Measurements from ENCODE around the gene CNTNAP4.

The CNTNAP4 gene

DNA sequence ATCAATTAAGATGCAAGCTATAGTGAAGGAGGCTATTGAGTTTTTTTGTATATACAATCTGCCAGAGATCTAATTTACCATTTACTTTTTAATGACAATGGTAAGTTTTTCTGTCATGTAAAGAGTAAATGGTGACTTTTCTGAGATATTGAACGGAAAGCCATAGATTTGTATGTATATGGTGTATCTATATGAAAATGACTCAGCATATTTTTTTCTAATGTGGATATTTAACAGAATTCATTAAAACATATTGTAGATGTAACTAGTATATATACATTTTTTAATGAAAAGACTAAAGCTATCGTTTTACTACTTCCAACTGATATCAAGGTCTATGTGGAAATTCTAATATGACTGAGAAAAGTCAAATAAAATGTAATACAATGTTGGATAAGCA lies 34.1 kb downstream of the CNTNAP4 start:
- H3K4me3 ChIP-seq (ENCODE audit: low read length) = no peak overlapping the region
- H3K9ac ChIP-seq (ENCODE audit: low read depth, low read length) = no peak overlapping the region
- no peaks in the 10 kb centered on the region for H3K4me1 ChIP-seq (ENCODE audit: insufficient read depth, low read length)
- no peaks in the 10 kb centered on the region for H3K36me3 ChIP-seq (ENCODE audit: insufficient read depth, low read depth, low read length)
- no peak overlapping the region for H3K27ac ChIP-seq (ENCODE audit: low read length)
- no peaks in the 10 kb centered on the region for H3K27me3 ChIP-seq (ENCODE audit: insufficient read depth, low read length)
- H3K9me3 ChIP-seq (ENCODE audit: insufficient read depth, low read depth, low read length) = no peaks in the 10 kb centered on the region

- no peak overlapping the region for H3K27ac ChIP-seq (ENCODE audit: low read length)
- no peaks in the 10 kb centered on the region; the same call in 1 of the 2 replicates for H3K9me3 ChIP-seq (ENCODE audit: insufficient read depth, low read depth, low read length)
- no peaks in the 10 kb centered on the region for H3K27me3 ChIP-seq (ENCODE audit: insufficient read depth, low read length)
- no peaks in the 10 kb centered on the region for H3K36me3 ChIP-seq (ENCODE audit: insufficient read depth, low read depth, low read length)
- H3K9ac ChIP-seq (ENCODE audit: low read depth, low read length) = no peak overlapping the region
- H3K4me3 ChIP-seq (ENCODE audit: low read length) = no peak overlapping the region
- peaks cover 7% of the 10 kb centered on the region; the same call in 1 of the 2 replicates for H3K4me1 ChIP-seq (ENCODE audit: insufficient read depth, low read length)
These were observed 41.4 kb downstream of the CNTNAP4 start for GRCh38 chr16:76318565-76318964.

GRCh38 chr16:76329106-76329505 lies 51.9 kb downstream of the CNTNAP4 start:
- H3K9me3 ChIP-seq (ENCODE audit: insufficient read depth, low read depth, low read length) = no peaks in the 10 kb centered on the region
- H3K4me3 ChIP-seq (ENCODE audit: low read length) = no peak overlapping the region
- no peak overlapping the region for H3K27ac ChIP-seq (ENCODE audit: low read length)
- no peaks in the 10 kb centered on the region for H3K36me3 ChIP-seq (ENCODE audit: insufficient read depth, low read depth, low read length)
- no peak overlapping the region for H3K9ac ChIP-seq (ENCODE audit: low read depth, low read length)
- H3K27me3 ChIP-seq (ENCODE audit: insufficient read depth, low read length) = no peaks in the 10 kb centered on the region
- no peaks in the 10 kb centered on the region for H3K4me1 ChIP-seq (ENCODE audit: insufficient read depth, low read length)

DNA sequence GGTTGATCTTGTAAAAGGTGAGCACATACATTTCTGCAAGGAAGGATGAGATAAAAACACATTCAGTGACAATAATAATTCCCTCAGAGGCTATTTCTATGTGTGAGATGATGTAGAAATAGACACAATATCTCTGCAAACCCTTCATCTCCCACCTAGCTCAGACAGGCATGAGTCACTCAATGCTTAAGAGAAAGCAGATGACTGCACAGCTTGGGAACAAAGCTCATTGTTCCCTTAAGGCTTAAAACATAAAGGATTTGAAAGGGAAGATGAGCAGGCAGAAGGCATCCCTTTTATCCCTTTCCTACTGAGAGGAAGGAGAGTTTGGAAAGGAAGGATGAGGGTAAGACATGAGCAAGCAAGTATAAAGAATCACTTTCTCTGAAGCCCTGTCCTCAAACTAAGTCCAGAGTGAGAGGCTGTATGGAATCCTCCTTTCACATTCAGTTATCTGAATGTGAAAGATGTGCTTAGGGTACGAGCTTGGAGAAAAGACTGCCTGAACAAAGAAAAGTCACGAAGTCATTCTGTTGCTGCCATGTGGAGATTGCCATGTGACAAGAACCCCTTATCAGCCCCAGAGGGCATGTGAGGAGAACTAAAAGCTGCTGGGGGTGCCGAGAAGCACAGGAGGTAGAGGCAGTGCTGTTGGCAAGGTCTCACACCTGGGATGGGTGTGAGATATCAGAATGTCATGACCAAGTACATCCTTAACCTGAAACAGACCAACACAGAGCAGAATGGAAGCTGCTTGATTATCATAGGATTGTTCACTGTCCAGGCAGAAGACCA lies 58.2 kb downstream of the CNTNAP4 start:
- H3K4me1 ChIP-seq (ENCODE audit: insufficient read depth, low read length) = peaks cover 9% of the 10 kb centered on the region
- H3K4me3 ChIP-seq (ENCODE audit: low read length) = no peak overlapping the region
- H3K27me3 ChIP-seq (ENCODE audit: insufficient read depth, low read length) = no peaks in the 10 kb centered on the region
- no peak overlapping the region for H3K27ac ChIP-seq (ENCODE audit: low read length)
- no peak overlapping the region for H3K9ac ChIP-seq (ENCODE audit: low read depth, low read length)
- H3K36me3 ChIP-seq (ENCODE audit: insufficient read depth, low read depth, low read length) = no peaks in the 10 kb centered on the region
- H3K9me3 ChIP-seq (ENCODE audit: insufficient read depth, low read depth, low read length) = no peaks in the 10 kb centered on the region; the same call in 1 of the 2 replicates

DNA sequence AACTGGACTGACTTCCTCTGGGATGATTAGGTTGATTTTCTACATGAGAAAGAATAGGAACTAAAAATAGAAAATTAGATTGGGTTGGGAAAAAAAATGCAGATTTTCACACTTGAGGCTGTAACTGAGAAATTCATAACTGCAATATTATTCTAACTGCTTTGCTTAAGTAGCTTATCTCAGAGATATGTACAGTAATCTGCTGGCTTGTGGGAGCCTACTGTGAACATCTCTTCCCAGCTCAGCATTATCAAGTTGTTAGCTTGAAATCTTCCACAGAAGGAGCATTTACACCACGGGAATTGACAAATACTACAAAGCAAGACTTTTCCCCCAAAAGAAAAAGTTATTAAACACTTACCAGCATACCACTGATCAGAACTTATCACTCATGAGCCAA lies 58.9 kb downstream of the CNTNAP4 start:
- Histone ChIP-seq H3K4me1 (ENCODE audit: insufficient read depth, low read length) (peaks cover 9% of the 10 kb centered on the region), H3K9ac (ENCODE audit: low read depth, low read length) (no peak overlapping the region), H3K4me3 (ENCODE audit: low read length) (no peak overlapping the region), H3K9me3 (ENCODE audit: insufficient read depth, low read depth, low read length) (no peaks in the 10 kb centered on the region; the same call in 1 of the 2 replicates), H3K27ac (ENCODE audit: low read length) (no peak overlapping the region), H3K27me3 (ENCODE audit: insufficient read depth, low read length) (no peaks in the 10 kb centered on the region), H3K36me3 (ENCODE audit: insufficient read depth, low read depth, low read length) (no peaks in the 10 kb centered on the region)

DNA sequence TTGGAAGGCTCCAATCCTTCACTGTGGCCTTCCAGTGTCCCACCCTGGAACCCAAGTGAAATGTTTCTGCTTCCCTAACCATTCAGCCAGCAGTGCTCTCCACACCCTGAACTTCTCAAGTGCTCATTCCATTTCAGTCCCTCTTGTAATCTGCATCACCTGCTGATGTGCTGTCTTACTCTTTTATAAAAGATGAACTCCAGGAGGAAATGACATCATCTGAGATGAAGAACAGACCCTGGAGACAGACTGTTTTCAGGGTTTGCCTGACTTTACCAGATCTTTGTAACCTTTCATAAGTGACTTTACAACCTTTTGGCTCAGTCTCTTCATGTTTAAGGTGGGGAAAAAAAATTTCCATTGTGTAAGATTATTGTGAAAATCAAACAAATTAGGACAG lies 61.3 kb downstream of the CNTNAP4 start:
- Histone ChIP-seq H3K9me3 (ENCODE audit: insufficient read depth, low read depth, low read length) (no peaks in the 10 kb centered on the region; the same call in 1 of the 2 replicates), H3K9ac (ENCODE audit: low read depth, low read length) (no peak overlapping the region), H3K27me3 (ENCODE audit: insufficient read depth, low read length) (no peaks in the 10 kb centered on the region), H3K36me3 (ENCODE audit: insufficient read depth, low read depth, low read length) (no peaks in the 10 kb centered on the region), H3K4me1 (ENCODE audit: insufficient read depth, low read length) (peaks cover 9% of the 10 kb centered on the region), H3K4me3 (ENCODE audit: low read length) (no peak overlapping the region), H3K27ac (ENCODE audit: low read length) (no peak overlapping the region)

DNA sequence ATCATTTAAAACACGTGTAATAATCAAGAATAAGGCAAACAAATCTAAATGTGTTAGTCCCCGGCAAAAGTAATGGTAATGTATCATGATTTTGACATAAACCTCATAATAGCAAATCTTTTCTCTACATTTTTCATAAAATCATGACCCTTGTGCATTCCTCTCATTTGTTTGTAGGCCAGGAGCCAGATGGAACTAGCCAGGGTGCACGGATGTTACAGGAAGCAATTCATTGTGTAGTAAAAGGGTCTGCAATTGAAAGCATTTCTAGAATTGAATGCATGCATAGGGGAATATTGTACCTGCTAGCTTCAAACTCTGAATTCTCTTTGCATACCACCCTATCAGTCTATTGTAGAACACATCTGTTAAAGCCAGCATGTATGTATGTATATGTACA lies 66.6 kb downstream of the CNTNAP4 start:
- H3K4me1 ChIP-seq (ENCODE audit: insufficient read depth, low read length) = no peaks in the 10 kb centered on the region; the same call in 1 of the 2 replicates
- H3K9ac ChIP-seq (ENCODE audit: low read depth, low read length) = no peak overlapping the region
- no peaks in the 10 kb centered on the region for H3K9me3 ChIP-seq (ENCODE audit: insufficient read depth, low read depth, low read length)
- no peak overlapping the region for H3K27ac ChIP-seq (ENCODE audit: low read length)
- H3K4me3 ChIP-seq (ENCODE audit: low read length) = no peak overlapping the region
- no peaks in the 10 kb centered on the region for H3K36me3 ChIP-seq (ENCODE audit: insufficient read depth, low read depth, low read length)
- H3K27me3 ChIP-seq (ENCODE audit: insufficient read depth, low read length) = no peaks in the 10 kb centered on the region

DNA sequence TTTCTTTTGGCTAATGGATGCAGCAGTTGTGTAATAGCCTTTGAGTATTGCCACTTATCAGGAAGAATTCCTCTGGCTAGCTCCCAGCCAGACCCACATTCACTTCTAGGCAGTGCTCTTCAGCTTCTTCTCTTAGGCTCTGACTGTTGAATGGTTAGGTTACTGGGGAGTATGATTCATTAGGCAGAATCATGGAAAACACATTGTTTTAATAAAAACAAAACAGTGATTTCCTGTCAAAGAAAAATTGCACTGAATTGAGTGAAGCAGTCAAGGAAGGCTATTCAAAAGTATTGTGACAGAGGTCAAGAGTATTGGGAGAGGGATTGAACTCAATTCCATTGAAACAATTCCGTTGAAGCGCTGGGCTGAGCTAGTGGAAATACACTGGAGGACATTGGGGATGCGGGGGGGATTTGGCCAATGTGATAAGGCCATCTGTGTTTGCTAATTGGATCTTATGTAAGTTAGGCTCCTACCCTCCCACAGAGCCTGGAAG lies 68.0 kb downstream of the CNTNAP4 start:
- Histone ChIP-seq H3K27ac (ENCODE audit: low read length) (no peak overlapping the region), H3K9ac (ENCODE audit: low read depth, low read length) (no peak overlapping the region), H3K4me1 (ENCODE audit: insufficient read depth, low read length) (no peaks in the 10 kb centered on the region), H3K4me3 (ENCODE audit: low read length) (no peak overlapping the region), H3K27me3 (ENCODE audit: insufficient read depth, low read length) (no peaks in the 10 kb centered on the region), H3K9me3 (ENCODE audit: insufficient read depth, low read depth, low read length) (no peaks in the 10 kb centered on the region), H3K36me3 (ENCODE audit: insufficient read depth, low read depth, low read length) (no peaks in the 10 kb centered on the region)

- Histone ChIP-seq H3K27me3 (ENCODE audit: insufficient read depth, low read length) (no peaks in the 10 kb centered on the region), H3K9ac (ENCODE audit: low read depth, low read length) (no peak overlapping the region), H3K9me3 (ENCODE audit: insufficient read depth, low read depth, low read length) (no peaks in the 10 kb centered on the region), H3K27ac (ENCODE audit: low read length) (no peak overlapping the region), H3K4me3 (ENCODE audit: low read length) (no peak overlapping the region), H3K4me1 (ENCODE audit: insufficient read depth, low read length) (no peaks in the 10 kb centered on the region), H3K36me3 (ENCODE audit: insufficient read depth, low read depth, low read length) (no peaks in the 10 kb centered on the region)
These were observed 69.0 kb downstream of the CNTNAP4 start for GRCh38 chr16:76346210-76346609.

GRCh38 chr16:76351441-76351840 lies 74.2 kb downstream of the CNTNAP4 start:
- no peaks in the 10 kb centered on the region for H3K27me3 ChIP-seq (ENCODE audit: insufficient read depth, low read length)
- no peaks in the 10 kb centered on the region for H3K9me3 ChIP-seq (ENCODE audit: insufficient read depth, low read depth, low read length)
- H3K9ac ChIP-seq (ENCODE audit: low read depth, low read length) = no peak overlapping the region
- H3K4me3 ChIP-seq (ENCODE audit: low read length) = no peak overlapping the region
- H3K27ac ChIP-seq (ENCODE audit: low read length) = no peak overlapping the region
- H3K4me1 ChIP-seq (ENCODE audit: insufficient read depth, low read length) = no peaks in the 10 kb centered on the region
- no peaks in the 10 kb centered on the region for H3K36me3 ChIP-seq (ENCODE audit: insufficient read depth, low read depth, low read length)

GRCh38 chr16:76360404-76360803 lies 83.2 kb downstream of the CNTNAP4 start:
- Histone ChIP-seq H3K9ac (ENCODE audit: low read depth, low read length) (no peak overlapping the region), H3K36me3 (ENCODE audit: insufficient read depth, low read depth, low read length) (no peaks in the 10 kb centered on the region), H3K27me3 (ENCODE audit: insufficient read depth, low read length) (no peaks in the 10 kb centered on the region), H3K4me3 (ENCODE audit: low read length) (no peak overlapping the region), H3K27ac (ENCODE audit: low read length) (no peak overlapping the region), H3K4me1 (ENCODE audit: insufficient read depth, low read length) (no peaks in the 10 kb centered on the region), H3K9me3 (ENCODE audit: insufficient read depth, low read depth, low read length) (no peaks in the 10 kb centered on the region)

DNA sequence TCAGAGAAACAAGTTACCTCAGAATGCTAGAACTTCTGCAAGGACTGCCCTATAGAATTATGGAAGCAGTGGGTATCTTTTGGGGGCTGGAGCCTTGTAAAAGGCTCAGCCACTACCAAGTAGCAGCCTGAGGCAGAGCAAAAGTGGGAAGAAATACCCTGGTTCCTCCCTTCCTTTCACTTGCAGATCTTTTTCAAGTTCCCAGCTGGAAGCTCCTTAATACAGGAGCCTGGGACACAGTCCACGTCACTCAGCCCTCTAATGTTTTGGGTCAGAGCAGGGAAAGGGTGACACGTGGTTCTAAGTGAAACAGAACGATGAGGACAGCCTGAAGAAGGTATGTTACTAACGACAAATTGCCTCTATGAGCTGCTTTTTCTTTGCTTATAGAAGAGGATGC lies 93.1 kb downstream of the CNTNAP4 start:
- Histone ChIP-seq H3K27ac (ENCODE audit: low read length) (no peak overlapping the region), H3K27me3 (ENCODE audit: insufficient read depth, low read length) (no peaks in the 10 kb centered on the region), H3K9me3 (ENCODE audit: insufficient read depth, low read depth, low read length) (no peaks in the 10 kb centered on the region), H3K4me1 (ENCODE audit: insufficient read depth, low read length) (0 out of 2 replicates have a peak, but pooled peaks cover 5% of the 10 kb centered on the region), H3K4me3 (ENCODE audit: low read length) (no peak overlapping the region), H3K36me3 (ENCODE audit: insufficient read depth, low read depth, low read length) (no peaks in the 10 kb centered on the region), H3K9ac (ENCODE audit: low read depth, low read length) (no peak overlapping the region)

All from iPS-20b (cell line).